GM18507 (cell line): ENCODE results near the gene WDR37.
"Not testable (repeated sequence)": the region's sequence is repeated elsewhere in the genome, so short reads cannot be mapped to it uniquely, and the experiment has no call there.

Experiments
- DNase-seq: peaks from one replicate; pipeline ENCODE4 v3.0.0; 2011; ENCODE audit warnings: low read depth; ENCODE audit not compliant: insufficient read length; ENCODE audit errors: extremely low spot score
- FAIRE-seq: peaks from 2 replicates; lab custom pipeline; 2011; peaks lifted over from hg19 to GRCh38; lab: Jason Lieb, UNC

WDR37 gene, protein sequence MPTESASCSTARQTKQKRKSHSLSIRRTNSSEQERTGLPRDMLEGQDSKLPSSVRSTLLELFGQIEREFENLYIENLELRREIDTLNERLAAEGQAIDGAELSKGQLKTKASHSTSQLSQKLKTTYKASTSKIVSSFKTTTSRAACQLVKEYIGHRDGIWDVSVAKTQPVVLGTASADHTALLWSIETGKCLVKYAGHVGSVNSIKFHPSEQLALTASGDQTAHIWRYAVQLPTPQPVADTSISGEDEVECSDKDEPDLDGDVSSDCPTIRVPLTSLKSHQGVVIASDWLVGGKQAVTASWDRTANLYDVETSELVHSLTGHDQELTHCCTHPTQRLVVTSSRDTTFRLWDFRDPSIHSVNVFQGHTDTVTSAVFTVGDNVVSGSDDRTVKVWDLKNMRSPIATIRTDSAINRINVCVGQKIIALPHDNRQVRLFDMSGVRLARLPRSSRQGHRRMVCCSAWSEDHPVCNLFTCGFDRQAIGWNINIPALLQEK

DNA sequence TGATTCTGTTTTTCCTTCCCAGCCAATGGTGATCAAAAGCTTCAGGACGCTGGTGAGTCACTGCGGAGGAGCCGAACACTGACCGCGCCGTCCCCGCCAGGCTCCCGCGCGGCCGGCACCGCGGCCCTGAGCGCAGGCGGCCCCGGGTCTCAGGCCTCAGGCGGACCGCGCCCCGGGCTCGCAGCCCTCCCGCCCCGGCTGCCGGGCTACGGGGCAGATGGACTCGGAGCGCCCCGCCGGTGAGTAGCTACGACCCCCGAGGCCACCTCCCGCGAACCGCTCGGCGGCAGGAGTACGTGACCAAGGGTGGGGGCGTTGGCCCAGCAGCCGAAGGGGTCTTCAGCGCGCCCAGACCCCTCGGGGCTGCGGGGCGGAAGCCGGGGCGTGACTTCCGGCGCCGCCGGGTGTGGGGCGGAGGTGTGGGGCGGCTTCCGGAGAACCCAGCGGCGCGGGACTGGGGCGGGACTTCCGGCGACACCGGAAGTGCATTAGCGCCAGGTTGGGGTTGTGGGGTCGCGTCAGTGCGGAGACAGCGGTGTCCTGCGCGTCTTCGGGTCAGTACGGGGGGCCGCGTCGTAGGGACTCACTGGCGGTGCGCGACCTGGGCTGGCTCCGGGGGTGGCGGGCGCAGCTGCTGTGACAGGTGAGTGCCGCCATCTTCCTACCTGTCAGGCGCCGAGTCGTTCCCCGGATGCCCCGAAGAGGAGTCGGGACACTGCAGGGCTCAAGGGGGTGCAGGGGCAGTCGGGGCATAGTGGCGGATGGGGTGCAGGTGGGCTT, at the start of gene WDR37:
Gene WDR37, plus strand, starts transcription at position 60 of the 780 bp plus-strand sequence. CDS start 15,771 bp downstream, outside the sequence.
- peak; percentile 86 for DNase-seq
- FAIRE-seq: peak; percentile 83

DNA sequence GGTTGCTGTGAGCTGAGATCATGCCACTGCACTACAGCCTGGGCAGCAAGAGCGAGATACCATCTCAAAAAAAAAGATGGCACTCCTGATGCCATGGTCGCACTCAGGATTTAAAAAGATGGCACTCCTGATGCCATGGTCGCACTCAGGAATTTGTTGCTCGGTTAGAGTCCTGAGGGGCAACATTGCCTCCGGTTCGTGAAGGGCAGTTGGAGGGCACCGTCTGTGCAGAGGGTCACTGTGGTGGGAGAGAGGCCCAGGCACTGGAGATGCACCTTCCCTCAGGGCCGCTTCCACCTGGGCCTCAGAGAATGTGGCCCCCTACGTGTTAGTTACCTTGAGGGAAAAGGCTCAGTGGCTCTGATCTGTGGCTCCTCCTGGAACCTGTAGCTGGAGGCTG, 49.6 kb upstream of the WDR37 start:
- no peak for FAIRE-seq
- no peak for DNase-seq

GRCh38 chr10:1007583-1007982, 48.6 kb upstream of the WDR37 start:
- DNase-seq: no peak
- FAIRE-seq: no peak

GRCh38 chr10:1009071-1009494, 47.1 kb upstream of the WDR37 start:
- DNase-seq: no peak
- no peak for FAIRE-seq

DNA sequence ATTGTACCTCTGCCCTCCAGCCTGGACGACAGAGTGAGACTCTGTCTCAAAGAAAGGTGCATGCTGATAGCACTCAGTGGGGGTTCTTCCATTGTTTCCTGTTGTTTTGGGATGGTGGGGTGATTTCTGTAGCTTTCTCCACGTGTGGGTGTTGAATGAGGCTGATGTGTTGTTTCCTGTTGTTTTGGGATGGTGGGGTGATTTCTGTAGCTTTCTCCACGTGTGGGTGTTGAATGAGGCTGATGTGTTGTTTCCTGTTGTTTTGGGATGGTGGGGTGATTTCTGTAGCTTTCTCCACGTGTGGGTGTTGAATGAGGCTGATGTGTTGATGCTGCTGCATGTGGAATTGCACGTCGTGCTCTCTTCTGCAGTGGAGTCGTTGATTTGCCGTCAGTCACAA, 46.2 kb upstream of the WDR37 start:
- peak; percentile 77 for FAIRE-seq
- not testable (repeated sequence) for DNase-seq

DNA sequence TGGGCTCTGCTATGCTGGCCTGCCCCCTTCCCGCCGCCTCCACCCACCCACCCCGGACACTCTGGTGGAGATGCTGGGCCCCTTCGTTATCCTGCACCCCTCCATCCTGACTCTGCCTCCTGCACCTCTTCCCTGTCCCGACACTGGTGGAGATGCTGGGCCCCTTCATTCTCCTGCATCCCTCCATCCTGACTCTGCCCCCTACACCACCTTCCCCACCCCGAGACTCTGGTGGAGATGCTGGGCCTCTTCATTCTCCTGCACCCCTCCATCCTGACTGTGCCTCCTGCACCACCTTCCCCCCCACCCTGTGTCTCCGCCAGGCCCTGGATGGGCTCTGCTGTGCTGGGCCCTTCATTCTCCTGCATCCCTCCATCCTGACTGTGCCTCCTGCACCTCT, 45.5 kb upstream of the WDR37 start:
- FAIRE-seq: no peak
- no peak for DNase-seq

DNA sequence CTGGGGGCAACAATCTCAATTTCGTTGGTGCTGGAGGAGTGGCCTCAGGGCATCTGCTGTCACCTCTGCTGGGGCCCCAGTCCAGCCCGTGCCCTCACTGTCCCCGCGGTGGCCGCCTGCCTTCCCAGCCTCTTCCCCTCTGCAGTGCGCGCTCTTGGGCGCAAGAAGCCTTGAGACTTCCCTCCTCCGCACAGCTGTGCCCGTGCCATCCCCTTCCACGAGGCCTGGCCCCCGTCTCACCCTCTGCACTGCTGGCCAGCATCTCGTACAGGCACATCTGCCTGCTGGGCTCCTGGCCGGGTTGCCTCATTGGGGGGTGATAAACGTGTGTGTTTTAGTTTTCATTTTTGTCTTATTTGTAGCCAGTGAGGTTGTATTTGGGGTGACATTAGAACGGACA, 44.5 kb upstream of the WDR37 start:
- no peak for DNase-seq
- FAIRE-seq: no peak

DNA sequence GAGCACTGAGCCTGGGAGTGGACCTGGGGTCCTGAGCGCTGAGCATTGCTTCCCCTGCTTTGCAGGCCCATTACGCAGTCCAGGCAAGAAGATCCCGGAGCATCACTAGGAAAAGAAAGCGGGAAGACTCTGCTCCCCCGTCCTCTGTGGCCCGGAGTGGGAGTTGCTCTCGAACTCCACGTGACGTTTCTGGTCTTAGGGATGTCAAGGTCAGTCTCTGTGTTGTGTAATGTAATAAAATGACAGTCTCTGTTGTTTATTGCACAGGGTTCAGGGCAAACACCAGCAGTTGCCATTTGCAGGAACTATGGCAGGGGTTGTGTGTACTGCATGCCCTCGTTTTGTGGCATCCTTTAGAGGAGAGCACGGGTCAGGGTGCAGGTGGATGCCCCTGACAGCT, 40.5 kb upstream of the WDR37 start:
- FAIRE-seq: no peak

DNA sequence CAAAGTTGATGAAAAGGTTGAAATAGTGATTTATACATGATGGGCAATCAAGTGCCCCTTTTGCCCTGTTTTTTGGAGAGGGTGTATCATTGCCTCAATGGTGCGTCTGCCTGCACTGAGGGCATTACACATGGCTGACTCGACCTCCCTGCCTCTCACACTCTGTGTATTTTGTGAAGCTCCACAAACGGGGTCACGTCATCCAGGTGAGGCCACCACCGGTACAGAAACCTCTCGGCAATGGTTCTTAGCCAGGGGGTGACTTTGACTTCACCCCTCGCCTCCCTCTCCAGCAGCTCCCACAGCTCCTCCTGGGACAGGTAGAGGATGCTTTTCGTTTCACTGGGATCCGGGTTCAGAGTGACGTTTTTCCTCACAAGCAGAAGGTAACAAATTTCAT, 36.8 kb upstream of the WDR37 start:
- DNase-seq (no peak), FAIRE-seq (no peak)

More for the DNA sequence above, 40.5 kb upstream of the WDR37 start:
- DNase-seq: no peak

- no peak for DNase-seq
- FAIRE-seq: no peak
These were observed 35.7 kb upstream of the WDR37 start for GRCh38 chr10:1020460-1020859.

DNA sequence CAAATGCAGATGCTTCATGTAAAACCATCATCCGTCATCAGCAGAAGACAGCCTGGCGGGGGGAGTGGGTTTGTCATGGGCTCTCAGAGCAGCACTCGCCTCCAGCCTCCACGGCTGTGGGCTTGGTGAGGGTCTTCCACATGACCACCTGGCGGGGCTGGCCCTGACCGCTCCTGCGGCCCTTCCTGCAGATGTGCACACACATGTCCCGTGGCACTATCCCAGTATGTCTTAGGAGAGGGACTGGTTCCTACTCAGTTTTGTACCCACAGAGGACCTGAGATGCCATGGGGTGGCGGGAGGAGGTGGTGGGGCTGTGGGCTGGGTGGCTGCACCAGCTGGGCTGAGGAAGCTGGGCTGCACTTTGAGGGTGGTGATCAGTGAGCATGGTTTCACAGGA, 35.2 kb upstream of the WDR37 start:
- no peak for FAIRE-seq
- no peak for DNase-seq

- no peak for FAIRE-seq
These were observed 33.8 kb upstream of the WDR37 start for GRCh38 chr10:1022413-1022812.

DNA sequence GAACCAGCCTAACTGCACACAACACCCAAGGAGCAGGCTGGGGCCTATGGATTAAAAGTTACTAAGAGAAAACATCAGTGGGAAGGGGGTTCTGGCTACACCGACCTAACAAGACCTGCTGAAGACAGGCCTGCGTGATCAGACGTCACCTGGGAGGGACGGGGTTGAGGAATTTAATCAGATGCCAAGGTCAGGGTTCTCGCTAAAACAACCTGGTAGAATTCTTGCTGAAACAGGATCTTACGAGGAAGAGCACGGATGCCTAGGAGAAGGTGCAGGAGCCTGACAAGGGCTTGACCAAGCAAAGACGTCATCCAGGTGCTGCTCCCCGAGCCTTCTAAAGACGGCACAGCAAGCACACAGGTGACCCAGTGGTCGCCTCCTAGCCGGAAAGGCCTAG, 32.1 kb upstream of the WDR37 start:
- no peak for FAIRE-seq
- no peak for DNase-seq

More at GRCh38 chr10:1022413-1022812, 33.8 kb upstream of the WDR37 start:
- no peak for DNase-seq

GRCh38 chr10:1025683-1026082, 30.5 kb upstream of the WDR37 start, which contains the start of gene IDI2:
Gene IDI2, minus strand, starts transcription at chr10:1025859. Its CDS starts 1,136 bp downstream, at chr10:1024723.
- DNase-seq (no peak), FAIRE-seq (no peak)

- FAIRE-seq (no peak), DNase-seq (no peak)
These were observed 29.6 kb upstream of the WDR37 start for GRCh38 chr10:1026578-1026977.

- DNase-seq: no peak
- no peak for FAIRE-seq
These were observed 26.3 kb upstream of the WDR37 start for GRCh38 chr10:1029838-1030237.

DNA sequence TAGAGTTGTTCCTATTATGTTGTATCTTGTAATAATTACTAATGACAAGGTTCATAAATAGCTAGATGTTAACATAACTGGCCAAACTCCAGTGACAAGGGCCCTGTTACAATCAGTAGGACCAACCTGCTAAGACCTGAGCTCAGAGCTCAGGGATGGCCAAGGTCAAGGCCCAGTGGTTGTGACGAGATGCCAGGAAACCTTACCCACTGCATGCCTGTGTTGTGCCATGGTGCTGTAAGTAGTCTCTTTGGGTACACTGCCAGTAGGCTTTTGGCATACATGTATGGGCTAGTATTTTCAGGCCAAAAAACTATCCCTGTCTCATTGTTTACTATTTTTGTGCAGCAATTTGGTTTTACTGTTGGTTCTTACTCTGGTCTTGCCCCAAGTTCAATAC, 22.6 kb upstream of the WDR37 start:
- no peak for FAIRE-seq
- DNase-seq: no peak

DNA sequence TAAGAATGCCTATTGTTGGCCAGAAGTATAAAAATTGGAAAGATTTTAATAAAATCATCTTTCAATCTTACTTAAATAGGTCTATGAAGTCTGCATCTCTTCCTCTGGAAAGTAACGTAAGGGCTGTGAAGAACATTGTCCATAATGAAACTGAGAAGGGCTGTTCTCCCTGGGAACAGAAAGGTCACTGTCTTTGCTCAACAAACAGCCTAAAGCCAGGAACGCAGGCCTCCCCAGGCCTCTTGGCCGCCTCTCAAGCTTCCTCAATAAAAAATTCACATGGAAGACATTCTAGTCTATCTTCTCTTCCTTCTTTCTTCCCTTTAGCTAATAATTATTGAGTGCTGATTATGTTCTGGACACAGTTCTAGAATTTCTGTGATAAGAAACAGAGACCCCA, 21.4 kb upstream of the WDR37 start:
- DNase-seq (no peak), FAIRE-seq (no peak)

- DNase-seq: no peak
- no peak for FAIRE-seq
These were observed 21.0 kb upstream of the WDR37 start for GRCh38 chr10:1035201-1035600.

DNA sequence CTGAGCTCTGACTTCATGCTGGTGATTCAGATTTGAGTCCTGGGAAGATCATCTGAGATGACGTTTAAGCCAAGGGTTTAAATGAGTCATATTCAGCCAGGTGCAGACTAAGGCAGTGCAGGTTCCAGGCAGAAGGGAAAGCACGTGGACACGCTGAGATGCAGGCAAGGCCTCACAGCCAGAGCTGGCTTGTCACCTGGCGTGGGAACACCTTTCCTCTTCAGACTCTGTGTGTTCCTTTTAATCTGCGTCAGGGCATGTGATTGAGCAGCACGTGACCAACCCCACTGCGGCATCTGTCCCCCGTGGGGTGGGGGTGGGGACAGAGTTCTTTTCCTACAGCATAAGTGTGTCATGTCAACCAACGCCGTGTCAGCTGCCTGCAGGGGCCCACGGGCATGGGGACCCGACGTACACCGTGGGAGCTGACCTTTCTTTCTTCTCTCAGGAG, 19.8 kb upstream of the WDR37 start:
- no peak for DNase-seq
- FAIRE-seq: no peak
